Endothelial cell of umbilical vein (primary cell): Measurements from ENCODE around the gene SAC3D1. TPM values are rescaled to one million over a fixed set of nuclear protein-coding genes. Genes with fewer than 3 reads are reported as not detected.

ENCODE experiments used
- BruUV-seq: library from RNA; stranded (reverse); fragments of 400-500 nt; replicated peaks from 2 replicates; lab custom pipeline; 2021; lab: Mats Ljungman, UMichigan
- CTCF ChIA-PET: fragments of 300-600, 350-600 bp; sonication (Branson Sonifier 250); formaldehyde crosslinking; loops from one replicate; lab custom pipeline; 2021; ENCODE audit warnings: antibody characterized with exemption, inconsistent platforms; lab: Charles Lee
- POLR2A ChIA-PET: fragments of 300-600, 350-600 bp; sonication (Branson Sonifier 250); formaldehyde crosslinking; loops from one replicate; lab custom pipeline; 2021; ENCODE audit warnings: antibody characterized with exemption, inconsistent platforms; lab: Charles Lee
- DNase-seq: peaks from one replicate; pipeline ENCODE4 v3.0.0-alpha.2; 2011; ENCODE audit warnings: low read depth, low spot score
- FAIRE-seq: peaks from 2 replicates; lab custom pipeline; 2011; peaks lifted over from hg19 to GRCh38; lab: Jason Lieb, UNC
- H2AFZ ChIP-seq: 2 replicates; pipeline ENCODE4 v1.6.0; 2012; ENCODE audit warnings: low read depth, low read length, control low read depth, inconsistent platforms
- H3K27ac ChIP-seq: 2 replicates; pipeline ENCODE4 v1.5.1; 2011; ENCODE audit warnings: low read depth, mild to moderate bottlenecking, control low read depth, low read length, moderate library complexity; ENCODE audit not compliant: insufficient read depth
- H3K27me3 ChIP-seq, 2 experiments: 2 replicates each; pipeline versions ENCODE4 v1.6.0 to v1.6.1; 2011; ENCODE audit warnings: low read length in 2 of 2, mixed read lengths in 1 of 2; ENCODE audit not compliant: control insufficient read depth in 2 of 2, insufficient read depth in 2 of 2
- H3K36me3 ChIP-seq, 2 experiments: 2 replicates in 1 of 2; 3 replicates in 1 of 2; pipeline ENCODE4 v1.5.1; 2011; ENCODE audit warnings: low read length in 2 of 2, mild to moderate bottlenecking in 1 of 2, moderate library complexity in 1 of 2; ENCODE audit not compliant: control insufficient read depth in 2 of 2, insufficient read depth in 2 of 2; ENCODE audit errors: extremely low read depth in 1 of 2
- H3K4me1 ChIP-seq: 3 replicates; pipeline ENCODE4 v1.5.1; 2011; ENCODE audit warnings: mild to moderate bottlenecking, low read length; ENCODE audit not compliant: control insufficient read depth, insufficient read depth; ENCODE audit errors: extremely low read depth
- H3K4me2 ChIP-seq: 2 replicates; pipeline ENCODE4 v1.6.1; 2011; ENCODE audit warnings: low read length, control low read depth, mixed read lengths; ENCODE audit not compliant: insufficient read depth
- H3K4me3 ChIP-seq, 3 experiments: fragments of 200-600 bp in 1 of 3; sonication (generic), shearing (Covaris generic) in 1 of 3; replicated peaks in 1 of 3; 2 replicates each; pipeline ENCODE4 v1.5.1; 2011 to 2016; ENCODE audit warnings: control low read depth in 3 of 3, low read length in 3 of 3, mild to moderate bottlenecking in 2 of 3, inconsistent platforms in 1 of 3, low read depth in 1 of 3, moderate library complexity in 1 of 3; ENCODE audit not compliant: insufficient read depth in 1 of 3
- H3K79me2 ChIP-seq: 2 replicates; pipeline ENCODE4 v1.6.0; 2012; ENCODE audit warnings: low read length, inconsistent platforms; ENCODE audit not compliant: control insufficient read depth, insufficient read depth
- H3K9ac ChIP-seq: replicated peaks from 2 replicates; pipeline ENCODE3; 2011; ENCODE audit warnings: low read length, control low read depth; ENCODE audit not compliant: insufficient read depth; ENCODE audit errors: extremely low read depth
- H3K9me1 ChIP-seq: replicated peaks from 3 replicates; pipeline ENCODE4 v1.6.0; 2011; ENCODE audit warnings: mild to moderate bottlenecking, low read length; ENCODE audit not compliant: control insufficient read depth, insufficient read depth; ENCODE audit errors: extremely low read depth
- H3K9me3 ChIP-seq: replicated peaks from 2 replicates; pipeline ENCODE4 v1.5.1; 2012; ENCODE audit warnings: low read length, inconsistent platforms; ENCODE audit not compliant: control insufficient read depth, insufficient read depth
- H4K20me1 ChIP-seq: replicated peaks from 2 replicates; pipeline ENCODE3; 2011; ENCODE audit warnings: mild to moderate bottlenecking, low read length; ENCODE audit not compliant: control insufficient read depth, insufficient read depth; ENCODE audit errors: extremely low read depth
- EZH2 ChIP-seq: IDR thresholded peaks from 2 replicates; pipeline ENCODE4 v1.6.1; 2012; ENCODE audit warnings: borderline replicate concordance, low read depth, mild to moderate bottlenecking, moderate library complexity, low read length, inconsistent platforms; ENCODE audit not compliant: severe bottlenecking
- FOS ChIP-seq: IDR thresholded peaks from 2 replicates; pipeline ENCODE4 v1.6.1; 2011; ENCODE audit warnings: mild to moderate bottlenecking, low read length, moderate library complexity, borderline replicate concordance; ENCODE audit not compliant: insufficient read depth
- GATA2 ChIP-seq: IDR thresholded peaks from 2 replicates; pipeline ENCODE4 v1.7.0; 2011; ENCODE audit warnings: low read depth, mild to moderate bottlenecking, moderate library complexity, mixed read lengths, low read length; ENCODE audit not compliant: insufficient read length, insufficient read depth
- JUN ChIP-seq: IDR thresholded peaks from 2 replicates; pipeline ENCODE4 v1.6.1; 2011; ENCODE audit warnings: borderline replicate concordance, low read depth; ENCODE audit not compliant: insufficient read length, insufficient read depth
- MAX ChIP-seq: IDR thresholded peaks from 2 replicates; pipeline ENCODE4 v1.6.1; 2011; ENCODE audit not compliant: insufficient read depth, insufficient read length
- MYC ChIP-seq: IDR thresholded peaks from one replicate; pipeline ENCODE4 v1.6.1; 2011; ENCODE audit warnings: mild to moderate bottlenecking, low read depth, low read length
- POLR2A ChIP-seq: IDR thresholded peaks from 2 replicates; pipeline ENCODE4 v1.6.1; 2012; ENCODE audit warnings: low read depth, mild to moderate bottlenecking, control low read depth, low read length
- POLR2AphosphoS5 ChIP-seq: IDR thresholded peaks from 2 replicates; pipeline ENCODE4 v1.6.1; 2012; ENCODE audit warnings: low read depth, mild to moderate bottlenecking, control low read depth, low read length, moderate library complexity; ENCODE audit not compliant: insufficient read depth
- dilution Hi-C: fragments of 300-500 bp; cut with MboI; formaldehyde crosslinking; loops from one replicate; pipeline ENCODE4 v1.15.0; 2019; ENCODE audit warnings: low sequenced_read_pairs; ENCODE audit not compliant: extremely low pct_ligation_motif_present
- intact Hi-C: fragments of 100-400 bp; cut with micrococcal nuclease; formaldehyde crosslinking; loops from one replicate; pipeline ENCODE4 v1.10.0; 2022
- polyA plus RNA-seq, 4 experiments: library from polyadenylated mRNA; depleted of rRNA in 3 of 4; stranded (reverse) in 3 of 4; unstranded in 1 of 4; fragments of >200 nt; gene quantifications; 2 replicates each; pipeline versions ENCODE4 v1.2.1 to v1.2.3, GENCODE V29; 2011 to 2012; ENCODE audit warnings: missing spikeins in 1 of 4
- total RNA-seq: library from RNA; stranded (reverse); gene quantifications from 2 replicates; pipeline ENCODE4 v1.2.3, GENCODE V29; 2021
- TF ChIP-seq, protein P1 (sequence below), 2 donors: IDR thresholded peaks; 1 replicate in 1 of 2; 2 replicates in 1 of 2; pipeline ENCODE4 v1.5.1; 2011; ENCODE audit warnings: low read length in 2 of 2, mild to moderate bottlenecking in 2 of 2, moderate library complexity in 2 of 2, control low read depth in 1 of 2, inconsistent platforms in 1 of 2, low read depth in 1 of 2; ENCODE audit not compliant: insufficient read depth in 1 of 2; ENCODE audit errors: extremely low read depth in 1 of 2

SAC3D1 gene
- total and polyA plus RNA-seq, 2 donors (not counting 3 experiments of a cell fraction or from before 2014, with no cell fraction given) = 16.6 to 17.0 TPM

DNA sequence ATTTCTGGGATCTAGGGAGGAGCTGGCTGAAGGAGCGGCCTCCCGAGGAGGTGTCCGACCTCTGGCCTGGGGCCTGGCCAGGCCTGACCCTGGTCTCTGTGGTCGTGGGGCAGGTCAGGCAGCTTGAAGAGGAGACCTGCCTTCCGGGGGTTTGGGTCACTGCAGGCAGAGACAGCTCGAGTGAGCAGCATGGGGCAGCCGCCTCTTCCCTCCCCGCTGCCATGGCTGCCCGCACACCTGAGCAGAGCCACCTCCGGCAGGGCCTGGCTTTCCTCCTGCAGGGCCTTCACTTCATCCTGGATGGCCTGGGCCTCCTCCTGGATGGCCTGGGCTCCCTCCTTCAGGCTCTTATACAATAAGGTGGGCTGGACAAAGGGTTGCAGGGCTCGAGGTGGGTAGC, 25.3 kb downstream of the SAC3D1 start:
- H3K4me3 ChIP-seq = no peak overlapping the region
- BruUV-seq = no TSS peak
- POLR2A ChIA-PET = interaction anchor here (0.5 to 0.6 kb wide), 2 partner anchors 188 to 265 kb away, joined by 6 to 12 read pairs; no protein-coding TSS in a partner anchor
- CTCF ChIA-PET = no interaction called here
- intact Hi-C loops = no loop called here
- DNase-seq (no peak), FAIRE-seq (no peak)
- no peaks in the 10 kb centered on the region for H3K9me1 ChIP-seq
- H3K4me1 ChIP-seq = no peaks in the 10 kb centered on the region
- H4K20me1 ChIP-seq = no peaks in the 10 kb centered on the region
- dilution Hi-C loops = no loop called here
- no peaks in the 10 kb centered on the region for H3K27me3 ChIP-seq
- no peak overlapping the region for H3K27ac ChIP-seq
- H3K4me2 ChIP-seq = no peak overlapping the region
- H3K36me3 ChIP-seq = no peaks in the 10 kb centered on the region
- no peak overlapping the region for H2AFZ ChIP-seq
- H3K79me2 ChIP-seq = no peaks in the 10 kb centered on the region
- H3K9ac ChIP-seq = no peak overlapping the region
- no peaks in the 10 kb centered on the region for H3K9me3 ChIP-seq
- TF ChIP-seq FOS (no peak), POLR2AphosphoS5 (no peak), JUN (no peak), MYC (no peak)

- FAIRE-seq (no peak), DNase-seq (no peak)
- TF ChIP-seq, protein P1, sequence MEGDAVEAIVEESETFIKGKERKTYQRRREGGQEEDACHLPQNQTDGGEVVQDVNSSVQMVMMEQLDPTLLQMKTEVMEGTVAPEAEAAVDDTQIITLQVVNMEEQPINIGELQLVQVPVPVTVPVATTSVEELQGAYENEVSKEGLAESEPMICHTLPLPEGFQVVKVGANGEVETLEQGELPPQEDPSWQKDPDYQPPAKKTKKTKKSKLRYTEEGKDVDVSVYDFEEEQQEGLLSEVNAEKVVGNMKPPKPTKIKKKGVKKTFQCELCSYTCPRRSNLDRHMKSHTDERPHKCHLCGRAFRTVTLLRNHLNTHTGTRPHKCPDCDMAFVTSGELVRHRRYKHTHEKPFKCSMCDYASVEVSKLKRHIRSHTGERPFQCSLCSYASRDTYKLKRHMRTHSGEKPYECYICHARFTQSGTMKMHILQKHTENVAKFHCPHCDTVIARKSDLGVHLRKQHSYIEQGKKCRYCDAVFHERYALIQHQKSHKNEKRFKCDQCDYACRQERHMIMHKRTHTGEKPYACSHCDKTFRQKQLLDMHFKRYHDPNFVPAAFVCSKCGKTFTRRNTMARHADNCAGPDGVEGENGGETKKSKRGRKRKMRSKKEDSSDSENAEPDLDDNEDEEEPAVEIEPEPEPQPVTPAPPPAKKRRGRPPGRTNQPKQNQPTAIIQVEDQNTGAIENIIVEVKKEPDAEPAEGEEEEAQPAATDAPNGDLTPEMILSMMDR (IDR thresholded peaks at IDR 0.05; ENCODE audit: extremely low read depth in 1 of 2, insufficient read depth in 1 of 2, low read depth in 1 of 2, low read length in 2 of 2) = no peak
- no peak for TF ChIP-seq POLR2A
- TF ChIP-seq JUN = no peak
- no peak for TF ChIP-seq MYC
- no peak for TF ChIP-seq GATA2
- no peak for TF ChIP-seq POLR2AphosphoS5
- TF ChIP-seq MAX = no peak
- TF ChIP-seq FOS = no peak
- no peak for TF ChIP-seq EZH2
- no peaks in the 10 kb centered on the region for H3K36me3 ChIP-seq
- dilution Hi-C loops (no loop called here), intact Hi-C loops (no loop called here)
- H3K4me3 ChIP-seq = no peak overlapping the region
- H3K9me3 ChIP-seq = no peaks in the 10 kb centered on the region
- no peak overlapping the region for H3K4me2 ChIP-seq
- no peaks in the 10 kb centered on the region for H3K9me1 ChIP-seq
- no peaks in the 10 kb centered on the region for H3K79me2 ChIP-seq
- no peaks in the 10 kb centered on the region for H3K27me3 ChIP-seq
- H3K27ac ChIP-seq = no peak overlapping the region
- CTCF ChIA-PET = interaction anchor here (1.0 kb wide), 1 partner anchor 8 kb away, joined by 3 read pairs; the partner anchor contains the start of gene NAALADL1
- H2AFZ ChIP-seq = no peak overlapping the region
- no TSS peak for BruUV-seq
- no peaks in the 10 kb centered on the region for H3K4me1 ChIP-seq
- H4K20me1 ChIP-seq = no peaks in the 10 kb centered on the region
- POLR2A ChIA-PET = interaction anchor here (0.5 to 0.6 kb wide), 2 partner anchors 188 to 264 kb away, joined by 6 to 12 read pairs; no protein-coding TSS in a partner anchor
- no peak overlapping the region for H3K9ac ChIP-seq
These were observed 25.8 kb downstream of the SAC3D1 start for GRCh38 chr11:65066805-65067291.
